Memory B cell (primary cell): ENCODE results near the gene CCDC88B.

Source experiments
- ATAC-seq: fragments of 150-1000 bp; cut with Tn5 transposase; 2 replicates; pipeline ENCODE4 v1.10.0; 2021; ENCODE audit warnings: low read depth, mild to moderate bottlenecking, moderate library complexity
- DNase-seq, 2 donors: peaks; one replicate each; pipeline ENCODE4 v3.0.0; 2022; ENCODE audit warnings: low spot score in 2 of 2
- H3K27ac Mint-ChIP-seq: one replicate; pipeline ENCODE4 v1.8.0; 2022; ENCODE audit warnings: mild to moderate bottlenecking, moderate library complexity, mixed read lengths
- H3K27me3 Mint-ChIP-seq: one replicate; pipeline ENCODE4 v1.8.0; 2022; ENCODE audit warnings: mixed read lengths
- H3K36me3 Mint-ChIP-seq: one replicate; pipeline ENCODE4 v1.8.0; 2022; ENCODE audit warnings: mild to moderate bottlenecking, mixed read lengths
- H3K4me1 Mint-ChIP-seq: one replicate; pipeline ENCODE4 v1.8.0; 2022; ENCODE audit warnings: mixed read lengths
- H3K4me3 Mint-ChIP-seq: one replicate; pipeline ENCODE4 v1.8.0; 2022; ENCODE audit warnings: mild to moderate bottlenecking, moderate library complexity, mixed read lengths
- H3K9me3 Mint-ChIP-seq: one replicate; pipeline ENCODE4 v1.8.0; 2022; ENCODE audit warnings: mixed read lengths

Gene CCDC88B, protein sequence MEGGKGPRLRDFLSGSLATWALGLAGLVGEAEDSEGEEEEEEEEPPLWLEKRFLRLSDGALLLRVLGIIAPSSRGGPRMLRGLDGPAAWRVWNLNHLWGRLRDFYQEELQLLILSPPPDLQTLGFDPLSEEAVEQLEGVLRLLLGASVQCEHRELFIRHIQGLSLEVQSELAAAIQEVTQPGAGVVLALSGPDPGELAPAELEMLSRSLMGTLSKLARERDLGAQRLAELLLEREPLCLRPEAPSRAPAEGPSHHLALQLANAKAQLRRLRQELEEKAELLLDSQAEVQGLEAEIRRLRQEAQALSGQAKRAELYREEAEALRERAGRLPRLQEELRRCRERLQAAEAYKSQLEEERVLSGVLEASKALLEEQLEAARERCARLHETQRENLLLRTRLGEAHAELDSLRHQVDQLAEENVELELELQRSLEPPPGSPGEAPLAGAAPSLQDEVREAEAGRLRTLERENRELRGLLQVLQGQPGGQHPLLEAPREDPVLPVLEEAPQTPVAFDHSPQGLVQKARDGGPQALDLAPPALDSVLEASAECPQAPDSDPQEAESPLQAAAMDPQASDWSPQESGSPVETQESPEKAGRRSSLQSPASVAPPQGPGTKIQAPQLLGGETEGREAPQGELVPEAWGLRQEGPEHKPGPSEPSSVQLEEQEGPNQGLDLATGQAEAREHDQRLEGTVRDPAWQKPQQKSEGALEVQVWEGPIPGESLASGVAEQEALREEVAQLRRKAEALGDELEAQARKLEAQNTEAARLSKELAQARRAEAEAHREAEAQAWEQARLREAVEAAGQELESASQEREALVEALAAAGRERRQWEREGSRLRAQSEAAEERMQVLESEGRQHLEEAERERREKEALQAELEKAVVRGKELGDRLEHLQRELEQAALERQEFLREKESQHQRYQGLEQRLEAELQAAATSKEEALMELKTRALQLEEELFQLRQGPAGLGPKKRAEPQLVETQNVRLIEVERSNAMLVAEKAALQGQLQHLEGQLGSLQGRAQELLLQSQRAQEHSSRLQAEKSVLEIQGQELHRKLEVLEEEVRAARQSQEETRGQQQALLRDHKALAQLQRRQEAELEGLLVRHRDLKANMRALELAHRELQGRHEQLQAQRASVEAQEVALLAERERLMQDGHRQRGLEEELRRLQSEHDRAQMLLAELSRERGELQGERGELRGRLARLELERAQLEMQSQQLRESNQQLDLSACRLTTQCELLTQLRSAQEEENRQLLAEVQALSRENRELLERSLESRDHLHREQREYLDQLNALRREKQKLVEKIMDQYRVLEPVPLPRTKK (N-terminal part only)

DNA sequence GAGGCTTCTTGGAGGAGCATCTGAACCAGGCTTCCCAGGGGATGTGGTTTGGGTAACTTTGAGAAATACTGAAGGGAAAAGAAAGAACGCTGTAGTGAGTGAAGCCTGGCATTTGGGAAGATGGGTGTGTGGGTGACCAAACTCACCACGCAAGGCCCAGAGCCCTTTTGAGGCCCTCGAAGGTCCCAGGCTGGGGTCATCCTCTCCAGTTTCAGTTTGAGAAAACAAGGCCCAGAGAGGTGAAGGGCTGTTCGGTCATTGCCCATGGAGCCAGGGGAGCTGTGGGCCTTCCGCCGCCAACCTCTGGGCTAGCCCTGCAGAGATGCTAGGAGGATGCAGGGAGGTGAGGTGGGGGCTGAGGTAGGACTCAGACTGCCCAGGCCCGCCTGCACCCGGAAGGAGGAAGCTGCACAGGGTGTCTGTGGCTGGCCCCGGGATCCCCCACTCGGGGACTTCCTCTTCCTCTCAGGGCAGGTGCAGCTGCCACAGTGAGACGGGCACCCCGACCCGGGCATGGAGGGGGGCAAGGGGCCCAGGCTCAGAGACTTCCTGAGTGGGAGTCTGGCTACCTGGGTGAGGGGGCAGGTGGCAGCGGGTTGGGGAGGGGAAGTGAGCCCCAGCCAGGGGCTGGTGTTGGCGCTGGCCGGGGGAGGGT is at the start of gene CCDC88B:
Gene CCDC88B, plus strand, starts transcription at position 451 of the 655 bp plus-strand sequence. Its CDS starts 63 bp downstream, at position 514.
- H3K27me3 Mint-ChIP-seq, result no peaks in the 10 kb centered on the region
- DNase-seq (peak; percentile 85 to 93), ATAC-seq (peak; percentile 83)
- peaks cover 41% of the 10 kb centered on the region for H3K4me1 Mint-ChIP-seq
- H3K27ac Mint-ChIP-seq, result peak within 1 kb of the TSS; percentile 99
- H3K4me3 Mint-ChIP-seq, result peak within 1 kb of the TSS; percentile 91
- H3K36me3 Mint-ChIP-seq, result peaks cover 7% of the 10 kb centered on the region
- no peaks in the 10 kb centered on the region for H3K9me3 Mint-ChIP-seq

DNA sequence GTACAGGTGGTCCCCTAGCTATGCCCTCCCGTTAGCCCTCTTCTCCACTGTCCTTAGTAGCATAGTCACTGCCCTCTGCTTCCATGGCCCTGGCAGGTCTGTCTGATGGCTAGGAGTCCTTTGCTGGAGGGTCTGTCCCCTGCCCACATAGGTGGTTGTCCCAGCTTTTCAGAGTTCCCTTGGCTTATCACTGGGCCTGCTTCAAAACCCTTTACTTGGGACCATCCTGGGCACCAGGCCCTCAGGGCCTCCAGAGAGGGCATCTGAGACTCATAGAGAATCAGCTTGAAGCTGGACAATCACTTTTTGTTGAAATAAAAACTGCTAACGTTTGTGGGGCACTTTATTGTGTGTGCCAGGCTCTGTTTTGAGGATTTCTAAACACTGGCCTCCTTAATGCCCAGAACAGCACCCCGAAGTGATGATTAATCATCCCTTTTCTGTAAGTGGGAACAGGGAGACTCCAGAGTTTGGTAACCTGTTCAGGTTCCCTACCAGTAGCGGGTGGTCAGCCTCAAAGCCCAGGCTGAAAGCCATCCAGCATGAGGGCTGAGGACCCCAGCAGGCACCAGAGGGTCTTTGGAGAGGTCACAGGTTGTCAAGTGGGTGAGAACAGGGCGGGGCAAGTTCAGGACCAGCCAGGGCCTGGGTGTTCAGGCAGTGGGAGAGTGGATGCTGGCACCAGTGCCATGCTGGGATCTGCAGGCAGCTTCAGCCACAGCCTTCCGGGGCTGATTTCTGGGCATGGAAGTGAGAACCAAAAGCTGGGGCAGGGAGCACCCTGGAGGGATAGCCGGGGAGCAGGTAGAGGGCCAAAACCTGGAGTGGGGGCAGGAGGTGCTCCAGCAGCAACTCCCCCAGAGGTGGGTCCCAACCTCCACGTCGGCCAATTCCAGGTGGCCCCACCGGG is 49.4 kb upstream of the CCDC88B start:
- DNase-seq (no peak), ATAC-seq (no peak)
- Mint-ChIP-seq H3K27me3 (peaks cover 19% of the 10 kb centered on the region), H3K36me3 (no peaks in the 10 kb centered on the region), H3K4me1 (peaks cover 14% of the 10 kb centered on the region), H3K4me3 (peak overlapping the region; percentile 87), H3K9me3 (no peaks in the 10 kb centered on the region), H3K27ac (no peak overlapping the region)

DNA sequence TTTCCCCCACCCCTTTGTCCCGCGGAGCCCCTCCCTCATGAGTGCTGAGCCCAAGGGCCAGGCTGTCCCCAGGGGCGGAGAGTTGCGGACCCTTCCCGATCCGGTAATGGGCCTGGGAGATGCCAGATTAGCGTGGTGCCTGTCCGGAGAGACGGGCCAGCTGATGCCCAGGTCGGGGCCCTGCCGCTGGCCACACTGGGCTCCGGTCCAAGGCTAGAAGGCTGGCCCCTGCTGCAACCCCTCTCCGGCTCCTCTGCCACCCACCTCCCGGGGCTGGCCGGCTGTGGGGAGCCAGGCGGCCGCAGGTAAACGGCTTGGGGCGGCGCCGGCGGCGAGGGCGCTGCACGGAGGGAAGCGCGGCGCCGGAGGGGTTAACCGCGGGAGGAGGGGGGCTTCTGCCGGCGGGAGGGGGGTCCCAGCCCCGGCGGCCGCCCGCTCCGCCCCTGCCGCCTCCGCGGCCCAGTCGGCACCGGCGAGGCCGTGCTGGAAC is 48.7 kb upstream of the CCDC88B start, which contains the start of gene KCNK4:
Gene KCNK4, plus strand, starts transcription at position 41 of the 490 bp plus-strand sequence. CDS start 1,717 bp downstream, outside the sequence.
- Mint-ChIP-seq H3K4me3 (peak within 1 kb of the TSS; percentile 87), H3K36me3 (no peaks in the 10 kb centered on the region), H3K27ac (no peak within 1 kb of the TSS), H3K9me3 (no peaks in the 10 kb centered on the region), H3K4me1 (peaks cover 13% of the 10 kb centered on the region), H3K27me3 (peaks cover 21% of the 10 kb centered on the region)
- DNase-seq, result no peak
- no peak for ATAC-seq

DNA sequence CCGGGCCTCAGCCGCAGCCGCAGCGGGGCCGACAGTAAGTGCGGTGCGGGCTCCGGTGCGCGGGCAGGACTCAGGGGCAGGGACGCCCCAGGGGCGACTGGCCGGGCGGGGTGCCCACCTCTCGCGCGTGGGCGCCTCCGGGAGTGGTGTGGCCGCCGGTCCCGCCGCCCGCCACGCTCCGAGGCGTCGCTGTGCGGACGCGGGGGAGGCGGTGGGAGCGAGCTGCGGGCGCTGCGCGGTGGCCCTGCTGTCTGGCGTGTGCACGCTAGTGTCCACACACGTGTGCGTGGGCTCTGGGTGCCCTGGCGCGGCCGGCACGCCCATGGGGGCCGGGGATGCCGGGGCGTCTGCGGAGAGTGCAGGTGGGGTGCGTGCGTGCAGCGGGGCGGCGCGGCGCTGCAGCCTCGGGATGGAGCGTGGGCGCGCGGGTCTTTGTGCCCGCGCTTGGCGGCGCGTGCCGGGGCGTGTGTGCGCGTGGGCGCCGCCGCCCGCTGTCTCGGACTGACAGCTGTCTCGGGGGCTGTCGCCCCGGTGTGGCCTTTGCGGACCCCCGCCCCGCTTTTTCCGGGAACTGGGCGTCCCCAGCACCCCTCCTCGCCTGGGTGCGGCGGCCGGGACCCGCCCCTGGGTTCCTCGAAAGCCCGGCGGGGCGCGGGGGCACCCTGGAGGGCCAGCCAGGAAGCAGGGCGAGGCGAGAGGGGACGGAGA is 48.1 kb upstream of the CCDC88B start:
- Mint-ChIP-seq H3K9me3 (no peaks in the 10 kb centered on the region), H3K36me3 (no peaks in the 10 kb centered on the region), H3K4me3 (no peak overlapping the region), H3K27ac (no peak overlapping the region), H3K4me1 (peaks cover 7% of the 10 kb centered on the region), H3K27me3 (peaks cover 24% of the 10 kb centered on the region)
- DNase-seq (no peak), ATAC-seq (peak; percentile 69)

DNA sequence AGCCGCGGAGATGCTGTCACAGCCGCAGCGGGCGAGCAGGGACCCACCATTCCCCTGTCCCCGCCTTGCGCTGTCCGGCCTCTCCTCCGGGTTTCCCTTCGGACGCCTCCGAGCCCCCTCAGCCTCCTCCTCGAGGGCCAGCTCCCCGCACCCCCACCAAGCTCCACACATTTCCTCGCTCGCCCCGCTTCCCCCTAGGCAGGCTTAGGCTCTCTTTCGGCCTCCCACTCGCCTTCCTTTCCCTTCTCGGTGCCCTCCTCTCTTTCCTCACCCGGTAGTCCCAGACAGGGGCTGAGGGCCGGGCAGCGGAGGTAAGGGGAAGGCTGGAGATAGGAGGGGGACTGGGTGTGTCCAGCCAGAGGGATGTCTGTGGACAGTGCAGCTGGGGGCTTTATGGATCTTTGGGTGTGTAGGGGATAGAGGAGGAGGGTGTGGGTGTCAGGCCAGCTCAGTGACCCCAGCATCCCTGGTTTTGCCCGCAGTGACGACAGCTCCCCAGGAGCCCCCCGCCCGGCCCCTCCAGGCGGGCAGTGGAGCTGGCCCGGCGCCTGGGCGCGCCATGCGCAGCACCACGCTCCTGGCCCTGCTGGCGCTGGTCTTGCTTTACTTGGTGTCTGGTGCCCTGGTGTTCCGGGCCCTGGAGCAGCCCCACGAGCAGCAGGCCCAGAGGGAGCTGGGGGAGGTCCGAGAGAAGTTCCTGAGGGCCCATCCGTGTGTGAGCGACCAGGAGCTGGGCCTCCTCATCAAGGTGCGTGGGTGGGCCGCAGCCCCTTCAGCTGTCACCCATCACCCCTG is 47.3 kb upstream of the CCDC88B start:
- Mint-ChIP-seq H3K27ac (no peak overlapping the region), H3K36me3 (no peaks in the 10 kb centered on the region), H3K9me3 (no peaks in the 10 kb centered on the region), H3K4me1 (peaks cover 12% of the 10 kb centered on the region), H3K27me3 (peaks cover 31% of the 10 kb centered on the region), H3K4me3 (peak overlapping the region; percentile 79)
- ATAC-seq (peak; percentile 26), DNase-seq (no peak)

DNA sequence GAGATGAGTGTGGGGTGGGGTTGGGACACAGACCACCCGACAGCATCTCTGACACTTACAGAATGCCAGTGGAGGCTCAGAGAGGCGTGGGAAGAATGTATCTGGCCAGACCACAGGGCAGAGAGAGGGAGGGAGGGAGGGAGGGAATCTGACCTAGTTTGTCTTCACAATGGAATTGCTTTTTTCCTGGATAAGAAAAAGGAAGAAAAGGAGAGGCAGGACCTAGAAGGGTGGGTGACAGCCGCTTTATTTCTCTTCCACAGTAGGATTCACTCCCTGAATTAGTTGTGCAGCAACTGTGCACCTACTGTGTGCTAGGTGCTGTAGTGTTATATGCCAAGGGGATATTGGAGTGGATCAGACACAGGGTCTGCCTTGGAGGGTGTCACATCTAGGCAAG is 45.2 kb upstream of the CCDC88B start:
- ATAC-seq (no peak), DNase-seq (no peak)
- Mint-ChIP-seq H3K27ac (peak overlapping the region; percentile 43), H3K4me1 (peaks cover 17% of the 10 kb centered on the region), H3K9me3 (no peaks in the 10 kb centered on the region), H3K4me3 (no peak overlapping the region), H3K27me3 (peaks cover 39% of the 10 kb centered on the region), H3K36me3 (no peaks in the 10 kb centered on the region)

DNA sequence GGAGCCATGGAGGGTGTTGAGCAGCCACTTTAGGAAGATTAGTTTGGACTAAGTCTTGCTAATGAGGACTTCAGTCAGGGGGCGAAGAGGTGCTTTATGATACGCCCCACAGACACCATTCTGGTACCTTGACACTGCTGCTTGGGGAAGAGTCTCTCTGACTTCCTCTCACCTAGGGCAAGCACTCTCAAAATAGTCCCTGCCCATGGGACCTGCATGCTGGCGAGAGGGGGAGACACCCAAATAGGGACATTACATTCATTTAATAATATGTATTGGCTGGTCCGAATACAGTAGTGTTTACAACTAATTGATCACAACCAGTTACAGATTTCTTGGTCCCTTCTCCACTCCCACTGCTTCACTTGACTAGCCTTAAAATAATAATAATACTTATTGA is 44.2 kb upstream of the CCDC88B start:
- Mint-ChIP-seq H3K27ac (no peak overlapping the region), H3K4me1 (peaks cover 22% of the 10 kb centered on the region), H3K4me3 (no peak overlapping the region), H3K9me3 (no peaks in the 10 kb centered on the region), H3K36me3 (no peaks in the 10 kb centered on the region), H3K27me3 (peaks cover 40% of the 10 kb centered on the region)
- ATAC-seq (no peak), DNase-seq (no peak)

DNA sequence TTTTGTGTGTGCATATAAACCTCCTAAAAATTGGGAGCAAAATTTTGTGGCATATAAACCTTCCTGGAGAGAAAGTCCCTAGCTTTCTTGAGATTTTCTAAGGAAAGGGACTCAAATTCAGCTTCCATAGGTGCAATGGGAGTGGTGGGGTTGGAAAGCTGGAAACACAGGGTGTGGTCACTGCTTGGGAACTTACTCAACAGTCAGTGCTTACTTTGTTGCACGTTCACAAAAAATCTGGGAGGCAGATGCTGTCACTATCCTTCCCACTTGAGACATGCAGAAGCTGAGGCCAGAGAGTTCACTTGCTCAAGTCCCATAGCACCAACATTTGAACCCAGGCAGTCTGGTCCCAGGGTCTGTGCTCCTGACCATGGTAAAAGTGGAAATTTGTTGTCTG is 43.8 kb upstream of the CCDC88B start:
- Mint-ChIP-seq H3K27ac (no peak overlapping the region), H3K4me3 (no peak overlapping the region), H3K27me3 (peaks cover 38% of the 10 kb centered on the region), H3K4me1 (peaks cover 23% of the 10 kb centered on the region), H3K36me3 (no peaks in the 10 kb centered on the region), H3K9me3 (no peaks in the 10 kb centered on the region)
- DNase-seq, result no peak
- ATAC-seq, result no peak

DNA sequence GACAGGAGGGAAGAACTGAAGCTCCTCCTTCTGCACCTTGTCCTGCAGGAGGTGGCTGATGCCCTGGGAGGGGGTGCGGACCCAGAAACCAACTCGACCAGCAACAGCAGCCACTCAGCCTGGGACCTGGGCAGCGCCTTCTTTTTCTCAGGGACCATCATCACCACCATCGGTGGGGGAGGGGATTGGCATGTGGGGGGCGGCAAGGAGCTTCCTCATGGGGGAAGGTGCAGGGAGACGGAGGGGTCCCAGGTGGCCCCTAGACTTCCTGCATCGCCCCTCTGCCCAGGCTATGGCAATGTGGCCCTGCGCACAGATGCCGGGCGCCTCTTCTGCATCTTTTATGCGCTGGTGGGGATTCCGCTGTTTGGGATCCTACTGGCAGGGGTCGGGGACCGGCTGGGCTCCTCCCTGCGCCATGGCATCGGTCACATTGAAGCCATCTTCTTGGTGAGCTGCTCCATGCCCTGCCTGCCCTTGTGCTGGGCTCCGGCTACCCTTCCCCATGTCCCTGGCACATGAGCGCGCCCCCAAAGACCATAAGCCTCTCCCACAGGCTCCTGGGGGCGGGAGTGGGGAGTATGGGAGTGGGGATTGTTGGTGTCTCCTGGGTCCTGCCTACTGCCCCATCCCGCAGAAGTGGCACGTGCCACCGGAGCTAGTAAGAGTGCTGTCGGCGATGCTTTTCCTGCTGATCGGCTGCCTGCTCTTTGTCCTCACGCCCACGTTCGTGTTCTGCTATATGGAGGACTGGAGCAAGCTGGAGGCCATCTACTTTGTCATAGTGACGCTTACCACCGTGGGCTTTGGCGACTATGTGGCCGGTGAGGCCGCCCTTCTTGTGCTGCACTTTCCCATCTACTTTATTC is 42.9 kb upstream of the CCDC88B start:
- Mint-ChIP-seq H3K4me3 (no peak overlapping the region), H3K4me1 (peaks cover 23% of the 10 kb centered on the region), H3K27ac (no peak overlapping the region), H3K9me3 (no peaks in the 10 kb centered on the region), H3K27me3 (peaks cover 38% of the 10 kb centered on the region), H3K36me3 (no peaks in the 10 kb centered on the region)
- DNase-seq (no peak), ATAC-seq (no peak)

DNA sequence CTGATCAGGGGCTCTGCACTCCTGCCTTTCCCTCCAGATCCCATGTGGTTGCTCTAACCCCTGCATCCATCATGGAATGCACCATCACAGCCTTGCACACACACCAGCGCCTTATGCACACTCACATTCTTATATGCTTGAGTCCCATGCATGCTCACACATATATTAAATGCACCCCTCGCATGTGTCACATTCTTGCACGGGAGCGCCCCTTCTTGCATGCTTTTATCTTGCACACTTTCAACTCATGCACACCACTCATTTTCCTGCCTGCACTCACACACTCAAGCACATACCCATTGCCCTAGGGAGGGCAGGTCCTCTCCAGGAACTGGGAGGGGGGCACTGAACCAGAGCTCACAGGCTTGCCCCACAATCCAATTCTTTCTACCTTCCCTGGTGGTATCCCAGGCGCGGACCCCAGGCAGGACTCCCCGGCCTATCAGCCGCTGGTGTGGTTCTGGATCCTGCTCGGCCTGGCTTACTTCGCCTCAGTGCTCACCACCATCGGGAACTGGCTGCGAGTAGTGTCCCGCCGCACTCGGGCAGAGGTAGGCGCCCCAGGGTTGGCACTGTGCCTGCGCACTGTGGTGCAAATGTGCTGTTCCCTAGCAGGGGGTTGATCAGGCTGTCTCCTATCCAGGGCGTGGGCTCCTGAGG is 42.2 kb upstream of the CCDC88B start:
- no peak for ATAC-seq

More for the DNA sequence above, 42.2 kb upstream of the CCDC88B start:
- Mint-ChIP-seq H3K9me3 (no peaks in the 10 kb centered on the region), H3K4me1 (peaks cover 21% of the 10 kb centered on the region), H3K27ac (no peak overlapping the region), H3K4me3 (no peak overlapping the region), H3K36me3 (no peaks in the 10 kb centered on the region), H3K27me3 (peaks cover 35% of the 10 kb centered on the region)
- no peak for DNase-seq
